Spleen (tissue), 11 donors: Measurements from ENCODE around the gene TMEM72. TPM values are rescaled to one million over a fixed set of nuclear protein-coding genes. Genes with fewer than 3 reads are reported as not detected.

Experiments
- DNase-seq: peaks from one replicate; pipeline ENCODE4 v3.0.0-alpha.2; 2020
- H3K27ac ChIP-seq, 8 donors: fragments of 200-600 bp; sonication (generic) in 7 of 8; 1 replicate in 4 of 8; 2 replicates in 4 of 8; pipeline versions ENCODE4 v1.5.0 to v1.8.0; 2016 to 2021; ENCODE audit warnings: inconsistent platforms in 4 of 8, mild to moderate bottlenecking in 4 of 8, moderate library complexity in 1 of 8
- H3K27me3 ChIP-seq, 7 donors: fragments of 200-600 bp; sonication (generic) in 6 of 7; replicated peaks in 1 of 7; 1 replicate in 4 of 7; 2 replicates in 3 of 7; pipeline versions ENCODE4 v1.5.0 to v1.8.0; 2016 to 2021; ENCODE audit warnings: inconsistent platforms in 3 of 7, mild to moderate bottlenecking in 1 of 7
- H3K36me3 ChIP-seq, 6 donors: fragments of 200-600 bp; sonication (generic) in 5 of 6; 1 replicate in 4 of 6; 2 replicates in 2 of 6; pipeline versions ENCODE4 v1.5.0 to v1.8.0; 2016 to 2021; ENCODE audit warnings: inconsistent platforms in 2 of 6
- H3K4me1 ChIP-seq, 6 donors: fragments of 200-600 bp; sonication (generic) in 5 of 6; 1 replicate in 3 of 6; 2 replicates in 3 of 6; pipeline versions ENCODE4 v1.5.0 to v1.8.0; 2016 to 2021; ENCODE audit warnings: inconsistent platforms in 3 of 6
- H3K4me3 ChIP-seq, 8 donors: fragments of 200-600 bp; sonication (generic) in 7 of 8; 1 replicate in 4 of 8; 2 replicates in 4 of 8; pipeline versions ENCODE4 v1.5.0 to v1.8.0; 2016 to 2021; ENCODE audit warnings: inconsistent platforms in 4 of 8, mild to moderate bottlenecking in 4 of 8, moderate library complexity in 2 of 8
- H3K9me3 ChIP-seq, 8 donors: fragments of 200-600 bp; sonication (generic) in 7 of 8; 1 replicate in 4 of 8; 2 replicates in 4 of 8; pipeline versions ENCODE4 v1.5.0 to v1.8.0; 2016 to 2021; ENCODE audit warnings: inconsistent platforms in 4 of 8
- CTCF ChIP-seq, 11 experiments: fragments of 200-600 bp in 7 of 11; fragments of 450-650 bp in 4 of 11; sonication (generic) in 4 of 11; IDR thresholded peaks in 8 of 11; conservative IDR thresholded peaks in 3 of 11; 1 replicate in 7 of 11; 2 replicates in 4 of 11; pipeline versions ENCODE4 v1.4.0 to v1.8.0; 2016 to 2021; ENCODE audit warnings: antibody characterized with exemption in 11 of 11, inconsistent platforms in 4 of 11, mild to moderate bottlenecking in 1 of 11
- POLR2A ChIP-seq, 3 donors: fragments of 450-650 bp; IDR thresholded peaks; one replicate each; pipeline ENCODE4 v1.5.1; 2017; ENCODE audit warnings: antibody characterized with exemption in 3 of 3, mild to moderate bottlenecking in 1 of 3
- POLR2AphosphoS5 ChIP-seq, 3 donors: sonication (generic); formaldehyde crosslinking; IDR thresholded peaks; one replicate each; pipeline ENCODE4 v1.5.1; 2017; ENCODE audit warnings: antibody characterized with exemption in 3 of 3
- WGBS, 5 donors: extraction: QIAGEN DNeasy Blood & Tissue Kit in 3 of 5; methylation state at CpG; one replicate each; pipeline versions ENCODE4 v1.1.5 to v1.1.7; 2013 to 2018; 5-methylcytosine and 5-hydroxymethylcytosine counted together
- intact Hi-C: fragments of 100-400 bp; cut with DNase I; formaldehyde crosslinking; loops from one replicate; pipeline ENCODE4 v1.15.0; 2023; ENCODE audit warnings: low total_unique reads
- polyA plus RNA-seq, 3 donors: library from polyadenylated mRNA; stranded (reverse); fragments of 200-250 nt; gene quantifications; one replicate each; pipeline ENCODE4 v1.2.1, GENCODE V29; 2013
- total RNA-seq, 7 donors: library from RNA; depleted of rRNA in 3 of 7; stranded (reverse); fragments of >200 nt in 3 of 7; fragmentation: NEBNext Ultra II Directional in 4 of 7; extraction: Animal tissue kit (Norgen Biotek cat#: 25700) in 4 of 7; gene quantifications; one replicate each; pipeline versions ENCODE4 v1.1.0 to v1.2.1, GENCODE V29; 2016 to 2021
- donor health status: healthy with polysubstance abuse.
- donor health status: DM: no; HTN: no; CAD: no; lungs with moderate emphysema.
- donor health status: DM: no; HTN: no; CAD: no.
- donor health status: Bipolar disorder and iron deficiency.
- donor health status: healthy.
- donor health status: DM: no; HTN: no; CAD: no.
- donor health status: DM: yes; HTN: yes; CAD: no.

The TMEM72 gene
- total and polyA plus RNA-seq, 10 donors, result 0.04 TPM; not detected in 9

DNA sequence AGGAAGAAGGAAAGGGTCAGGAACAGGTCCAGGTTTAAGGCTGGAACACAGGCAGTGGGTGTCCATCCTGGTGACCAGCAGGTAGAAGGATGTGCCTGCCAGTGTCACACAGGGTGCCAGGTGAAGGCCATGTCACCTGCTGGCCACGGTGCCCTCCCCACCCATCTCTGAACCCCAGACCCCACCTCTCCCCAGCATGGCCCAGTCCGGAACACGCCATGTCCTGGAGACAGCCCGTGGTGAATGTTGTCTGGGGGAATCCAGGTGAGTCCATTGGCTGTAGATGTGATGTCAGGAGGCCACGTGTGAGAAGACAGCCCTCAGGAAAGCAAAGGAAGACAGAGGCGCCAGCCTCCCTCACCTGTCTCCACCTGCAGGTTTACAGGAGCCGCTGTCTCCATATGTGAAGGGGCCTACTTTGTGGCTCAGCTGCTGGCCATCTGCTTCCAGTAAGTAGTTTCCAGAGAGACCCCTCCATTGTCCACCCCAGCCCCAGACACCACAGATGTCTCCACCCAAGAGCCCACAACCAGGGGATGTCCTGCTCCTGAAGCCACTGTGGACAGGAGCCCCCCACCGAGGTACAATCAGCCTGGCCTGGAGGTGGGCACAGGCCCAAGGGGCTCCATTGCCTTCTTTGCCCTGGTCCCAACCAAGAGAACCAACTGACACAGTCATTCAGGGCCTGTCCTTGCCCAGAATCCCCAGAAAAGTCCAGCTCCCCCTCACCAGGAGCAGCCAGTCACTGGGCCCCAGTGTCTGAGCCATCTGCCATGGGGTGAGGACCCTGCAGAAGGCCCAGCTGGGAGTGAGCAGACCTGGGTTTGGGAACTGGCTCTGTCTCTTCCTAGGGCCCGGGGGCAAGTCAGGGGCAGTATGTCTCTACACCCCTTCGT lies 20.7 kb downstream of the TMEM72 start:
- no peak overlapping the region for H3K27ac ChIP-seq
- H3K4me3 ChIP-seq, result no peak overlapping the region
- H3K36me3 ChIP-seq, result no peaks in the 10 kb centered on the region
- peak; percentile 69 for DNase-seq
- H3K4me1 ChIP-seq, result peaks cover 0 to 45% (median 25%) of the 10 kb centered on the region in 6 donors
- no peaks in the 10 kb centered on the region for H3K9me3 ChIP-seq
- H3K27me3 ChIP-seq, result no peaks in the 10 kb centered on the region
- intact Hi-C loops, result loop anchor here (5.0 kb wide), 1 partner anchor 45 kb away; the partner anchor contains the start of gene DEPP1
- TF ChIP-seq CTCF (IDR thresholded peaks at IDR 0.05 in 8 of 11, conservative IDR thresholded peaks at IDR 0.05 in 3 of 11), result no peak
- no peak for TF ChIP-seq POLR2AphosphoS5 (IDR thresholded peaks at IDR 0.05)
- TF ChIP-seq POLR2A (IDR thresholded peaks at IDR 0.05), result no peak
- 73 to 94% (median 84%) methylated on average over 4 to 10 of the region's 10 CpGs for WGBS, 5 donors

DNA sequence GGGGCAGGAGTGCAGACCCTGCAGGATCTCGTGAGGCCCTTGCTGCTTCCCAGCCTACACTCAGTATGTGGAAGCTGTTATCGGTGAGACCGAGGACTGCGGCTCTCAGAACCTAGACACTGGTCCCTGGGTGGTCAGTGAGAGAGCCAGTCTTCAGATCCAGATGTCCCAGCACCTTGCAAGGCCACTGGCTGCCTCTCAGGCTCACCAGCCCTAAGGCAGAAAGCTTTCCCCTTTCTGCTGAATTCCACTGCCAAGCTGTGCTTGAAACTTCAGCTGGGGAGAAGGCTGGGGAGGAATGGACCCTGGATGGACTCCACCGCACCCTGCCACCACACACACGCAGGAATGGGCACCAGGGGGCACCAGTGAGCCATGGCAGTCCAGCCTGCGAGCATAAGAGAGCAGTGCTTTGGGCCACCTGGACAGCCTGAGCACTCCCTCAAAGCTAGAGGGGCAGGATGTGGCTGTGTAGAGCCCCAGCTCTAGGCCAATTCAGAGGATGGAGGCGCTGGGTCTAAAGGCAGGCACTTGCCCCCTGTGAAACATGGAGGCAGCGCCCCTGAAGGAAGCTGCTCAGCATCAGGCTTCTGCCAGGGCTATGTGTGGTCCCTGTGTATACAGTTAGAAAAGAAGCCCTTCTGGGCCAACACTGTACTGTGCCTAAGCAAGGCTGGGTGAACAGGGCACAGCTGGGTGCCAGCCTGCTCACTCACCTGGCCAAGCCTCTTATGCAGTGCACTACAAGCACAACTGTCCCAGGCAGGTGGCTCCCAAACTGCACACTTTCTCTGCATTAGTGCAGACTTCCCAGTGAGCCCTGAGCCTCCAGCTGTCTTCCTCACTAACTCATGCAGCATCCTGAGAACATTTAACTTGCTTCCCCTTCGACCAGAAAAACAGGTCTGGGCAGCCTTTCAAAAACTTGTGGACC lies 21.6 kb downstream of the TMEM72 start:
- Histone ChIP-seq H3K36me3 (no peaks in the 10 kb centered on the region), H3K4me1 (peaks cover 0 to 51% (median 25%) of the 10 kb centered on the region in 6 donors), H3K9me3 (no peaks in the 10 kb centered on the region), H3K4me3 (no peak overlapping the region), H3K27ac (no peak overlapping the region), H3K27me3 (no peaks in the 10 kb centered on the region)
- peak; percentile 97 for DNase-seq
- intact Hi-C loops, result loop anchor here (5.0 kb wide), 1 partner anchor 45 kb away; the partner anchor contains the start of gene DEPP1
- TF ChIP-seq CTCF (IDR thresholded peaks at IDR 0.05 in 8 of 11, conservative IDR thresholded peaks at IDR 0.05 in 3 of 11), result peak; percentile 90 to 97 (median 96)
- TF ChIP-seq POLR2A (IDR thresholded peaks at IDR 0.05), result no peak
- peak; percentile 56 to 75 (median 73) for TF ChIP-seq POLR2AphosphoS5 (IDR thresholded peaks at IDR 0.05)
- 41 to 50% (median 47%) methylated on average over 9 to 10 of the region's 10 CpGs for WGBS, 5 donors

- Histone ChIP-seq H3K27me3 (no peaks in the 10 kb centered on the region), H3K4me1 (peaks cover 0 to 51% (median 25%) of the 10 kb centered on the region in 6 donors), H3K4me3 (no peak overlapping the region), H3K9me3 (no peaks in the 10 kb centered on the region), H3K27ac (no peak overlapping the region), H3K36me3 (no peaks in the 10 kb centered on the region)
- peak; percentile 58 for DNase-seq
- intact Hi-C loops, result loop anchor here (5.0 kb wide), 1 partner anchor 44 kb away; the partner anchor contains the start of gene DEPP1
- 73 to 81% (median 75%) methylated on average over 5 to 9 of the region's 9 CpGs for WGBS, 5 donors
- no peak for TF ChIP-seq CTCF (IDR thresholded peaks at IDR 0.05 in 8 of 11, conservative IDR thresholded peaks at IDR 0.05 in 3 of 11)
- TF ChIP-seq POLR2A (IDR thresholded peaks at IDR 0.05), result no peak
- TF ChIP-seq POLR2AphosphoS5 (IDR thresholded peaks at IDR 0.05), result no peak
Measured at GRCh38 chr10:44933451-44934321, 22.5 kb downstream of the TMEM72 start.
